ENCODE results near the gene PRSS36.
A peak's percentile ranks its signal among the peaks of the same experiment; 100 is the strongest.
"Not testable (repeated sequence)": the region's sequence is repeated elsewhere in the genome, so short reads cannot be mapped to it uniquely, and the experiment has no call there.

The PRSS36 gene

DNA sequence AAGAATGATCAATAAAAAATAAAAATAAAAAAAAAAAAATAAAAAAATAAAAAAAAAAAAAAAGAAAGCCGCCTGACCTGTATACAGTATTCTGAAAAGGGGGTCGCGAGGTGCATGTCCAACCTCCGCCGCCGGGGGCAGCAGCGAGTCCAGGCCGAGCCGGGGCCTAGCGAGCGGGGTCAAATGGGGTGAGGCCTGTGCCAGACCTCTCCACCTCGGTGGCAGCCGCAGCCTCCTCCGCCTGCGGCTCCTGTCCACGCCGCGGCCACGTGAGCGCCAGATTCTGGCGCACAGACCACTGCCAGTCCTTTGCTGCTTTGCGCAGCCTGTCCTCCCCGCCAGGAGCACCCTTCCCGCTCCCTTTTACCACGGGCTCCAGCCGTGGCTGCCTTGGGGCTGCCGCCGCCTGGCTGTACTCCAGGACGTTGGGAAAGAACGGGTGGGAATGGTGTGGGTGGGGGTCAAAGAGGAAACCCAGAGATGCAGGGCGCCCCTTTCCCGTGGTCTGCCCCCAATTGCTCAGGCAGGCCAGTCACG is 44.1 kb downstream of the PRSS36 start:
- peak; percentile 92 for DNase-seq (ENCODE audit: low read depth, low spot score)

DNA sequence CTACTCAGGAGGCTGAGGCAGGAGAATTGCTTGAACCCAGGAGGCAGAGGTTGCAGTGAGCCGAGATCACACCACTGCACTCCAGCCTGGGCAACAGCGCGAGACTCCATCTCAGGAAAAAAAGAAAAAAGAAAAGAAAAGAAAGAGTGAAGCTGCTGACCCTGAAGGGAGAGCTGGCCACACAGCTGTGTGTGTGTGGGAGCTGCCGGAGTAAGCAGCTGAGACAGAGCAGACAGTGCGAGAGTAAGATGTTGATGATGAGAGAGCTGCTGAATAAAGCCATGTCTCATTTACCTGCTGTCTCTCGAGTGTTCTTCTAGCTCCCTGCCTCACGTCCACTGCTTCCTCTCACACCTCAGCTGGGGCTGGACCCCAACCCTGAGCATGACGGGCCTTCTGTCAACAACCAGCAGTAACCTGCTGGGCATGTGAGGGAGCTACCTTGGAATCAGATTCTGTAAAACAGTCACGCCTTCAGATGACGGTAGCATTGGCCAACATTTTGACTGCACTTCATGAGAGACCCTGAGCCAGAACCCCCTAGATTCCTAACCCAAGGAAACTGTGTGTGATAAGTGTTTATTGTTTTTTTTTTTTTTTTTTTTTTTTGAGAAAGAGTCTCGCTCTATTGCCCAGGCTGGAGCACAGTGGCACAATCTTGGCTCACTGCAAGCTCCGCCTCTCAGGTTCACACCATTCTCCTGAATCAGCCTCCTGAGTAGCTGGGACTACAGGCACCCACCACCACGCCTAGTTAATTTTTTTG is 48.8 kb downstream of the PRSS36 start:
- DNase-seq (ENCODE audit: low read depth, low spot score), result not testable (repeated sequence)

DNA sequence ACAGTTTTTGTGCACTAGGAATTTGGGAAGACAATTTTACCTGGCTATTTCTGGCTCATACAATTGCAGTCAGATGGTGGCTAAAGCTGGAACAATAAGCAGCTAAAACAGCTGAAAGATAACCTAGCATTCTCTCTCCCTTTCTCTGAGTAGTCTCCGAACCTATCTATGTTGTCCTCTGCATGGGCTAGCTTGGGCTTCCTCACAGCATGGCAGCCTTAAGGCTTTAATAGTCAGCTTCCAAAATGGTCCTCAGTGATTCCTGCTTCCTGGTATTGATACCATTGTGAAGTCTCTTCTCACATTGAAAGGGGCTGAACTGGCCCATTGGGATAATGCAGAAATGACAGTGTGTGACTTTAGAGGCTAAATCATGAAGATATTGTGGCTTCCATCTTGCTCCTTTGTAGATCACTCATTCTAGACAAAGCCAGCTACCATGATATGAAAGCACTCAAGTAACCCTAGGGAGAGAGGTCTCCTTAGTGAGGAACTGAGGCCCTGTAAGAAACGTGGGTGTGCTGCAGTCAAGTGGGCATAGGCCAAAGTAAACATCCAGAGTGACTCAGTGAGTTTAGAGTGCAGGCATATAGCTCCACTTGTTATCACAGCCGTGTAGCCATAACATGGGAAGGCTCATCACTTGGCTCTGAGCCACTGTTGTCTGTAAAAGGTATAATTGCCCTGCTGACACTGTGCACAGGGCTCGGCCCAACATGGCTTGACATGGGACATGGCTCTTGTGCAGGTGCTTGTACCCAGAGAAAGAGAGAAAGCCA is 49.8 kb downstream of the PRSS36 start:
- DNase-seq (ENCODE audit: low read depth, low spot score), result no peak

DNA sequence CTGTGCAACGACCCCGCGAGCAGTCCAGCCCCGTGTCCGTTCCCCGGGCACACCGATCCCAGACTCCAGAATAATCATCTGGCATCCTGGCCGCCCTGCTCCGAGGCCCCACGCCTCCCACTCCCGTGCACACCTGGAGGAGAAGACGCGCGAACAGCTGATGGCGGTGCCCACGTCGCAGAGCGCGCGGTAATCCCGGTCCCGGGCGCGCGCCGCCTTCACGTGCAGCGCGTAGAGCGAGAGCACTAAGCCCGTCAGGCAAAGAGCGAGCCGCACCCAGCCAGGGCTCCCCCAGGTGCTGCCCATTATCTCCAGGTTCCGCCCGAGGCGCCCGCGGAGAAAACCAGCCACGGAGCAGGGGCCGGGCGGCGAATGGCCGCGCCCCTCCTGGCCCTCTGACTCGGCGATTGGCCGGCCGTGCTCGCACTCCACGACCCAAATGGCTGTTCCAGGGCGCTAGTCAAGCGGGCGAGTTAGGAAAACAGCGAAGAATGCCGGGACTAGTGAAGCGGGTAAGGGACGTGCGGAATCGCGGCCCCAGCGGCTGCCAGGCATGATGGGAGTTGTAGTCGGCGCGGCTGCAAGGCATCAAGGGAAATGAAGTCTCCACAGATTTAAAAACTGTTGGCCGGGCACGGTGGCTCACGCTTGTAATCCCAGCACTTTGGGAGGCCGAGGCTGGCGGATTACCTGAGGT is 55.3 kb downstream of the PRSS36 start, which contains the start of gene VKORC1:
VKORC1 (minus strand) TSS at position 374 of the 697 bp plus-strand sequence; CDS start at position 306, 68 bp downstream.
- DNase-seq (ENCODE audit: low read depth, low spot score), result peak; percentile 99

DNA sequence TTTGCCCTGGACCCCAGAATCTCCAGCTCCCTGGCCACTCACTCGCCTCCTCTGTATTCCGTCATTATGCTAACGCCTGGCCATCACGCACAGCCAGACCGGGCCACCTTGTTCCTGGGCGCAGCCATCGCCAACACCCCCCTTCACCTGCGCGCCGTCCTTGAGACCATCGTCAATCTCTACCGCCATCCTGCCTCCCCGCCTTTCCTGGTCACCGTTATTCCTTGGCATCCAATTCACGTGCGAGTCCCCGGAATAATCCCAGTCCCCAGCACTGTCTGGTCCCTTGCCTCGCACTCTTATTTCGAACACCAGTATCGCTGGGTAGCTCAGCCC is 55.8 kb downstream of the PRSS36 start:
- peak; percentile 49 for DNase-seq (ENCODE audit: low read depth, low spot score)

DNA sequence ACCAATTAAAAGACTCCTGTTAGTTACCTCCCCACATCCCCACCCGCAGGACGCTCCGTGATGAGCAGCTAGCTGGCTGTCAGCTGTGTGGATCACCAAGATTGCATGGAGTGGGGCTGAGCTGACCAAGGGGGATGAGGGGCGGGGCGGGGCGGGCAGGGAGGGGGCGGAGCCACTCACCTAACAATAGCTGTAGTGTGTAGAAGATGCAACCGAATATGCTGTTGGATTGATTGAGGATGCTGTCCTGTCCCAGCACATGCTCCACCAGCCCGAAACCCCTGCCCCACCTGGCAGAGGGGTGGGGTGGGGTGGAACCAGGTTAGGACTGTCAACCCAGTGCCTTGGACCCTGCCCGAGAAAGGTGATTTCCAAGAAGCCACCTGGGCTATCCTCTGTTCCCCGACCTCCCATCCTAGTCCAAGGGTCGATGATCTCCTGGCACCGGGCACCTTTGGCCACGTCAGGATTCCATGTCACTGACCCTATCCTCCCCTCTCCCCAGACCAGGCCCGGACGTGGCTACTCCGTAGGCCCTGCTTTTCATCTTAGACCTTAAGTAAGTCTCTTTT is 56.6 kb downstream of the PRSS36 start:
- DNase-seq (ENCODE audit: low read depth, low spot score), result peak; percentile 45

DNA sequence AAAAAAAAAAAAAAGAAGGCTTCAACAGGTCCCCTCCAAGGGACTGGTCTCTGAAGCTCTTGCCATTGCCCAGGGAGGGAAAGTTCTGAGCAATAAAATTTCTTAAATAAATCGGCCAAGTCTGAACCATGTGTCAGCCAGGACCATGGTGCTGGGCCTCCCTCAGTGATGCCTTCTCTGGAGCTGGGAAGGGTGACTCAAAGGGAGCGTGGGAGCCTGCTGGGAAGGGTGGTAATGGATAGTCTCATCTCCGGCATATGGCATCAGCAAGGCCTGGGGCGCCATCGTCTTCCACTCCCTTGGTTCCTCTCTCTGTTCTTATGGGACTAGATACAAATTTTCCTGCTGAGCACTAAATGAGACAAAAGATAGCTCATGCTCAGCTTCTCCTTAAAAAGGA is 57.5 kb downstream of the PRSS36 start:
- no peak for DNase-seq (ENCODE audit: low read depth, low spot score)

DNA sequence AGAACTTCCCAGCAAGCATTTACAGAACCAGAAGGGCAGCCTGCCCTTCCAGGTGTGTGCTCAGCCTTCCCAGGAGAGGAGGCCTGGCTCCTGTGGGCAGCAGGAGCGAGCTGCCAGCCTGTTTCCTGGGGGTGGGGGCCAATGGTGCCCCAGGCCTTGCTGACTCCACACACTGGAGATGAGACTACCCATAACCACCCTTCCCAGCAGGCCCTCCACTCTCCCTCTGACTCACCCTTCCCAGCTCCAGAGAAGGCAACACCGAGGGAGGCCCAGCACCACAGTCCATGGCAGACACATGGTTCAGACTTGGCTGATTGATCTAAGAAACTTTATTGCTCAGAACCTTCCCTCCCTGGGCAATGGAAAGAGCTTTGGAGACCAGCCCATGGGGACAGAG is 59.3 kb downstream of the PRSS36 start:
- DNase-seq (ENCODE audit: low read depth, low spot score), result no peak

DNA sequence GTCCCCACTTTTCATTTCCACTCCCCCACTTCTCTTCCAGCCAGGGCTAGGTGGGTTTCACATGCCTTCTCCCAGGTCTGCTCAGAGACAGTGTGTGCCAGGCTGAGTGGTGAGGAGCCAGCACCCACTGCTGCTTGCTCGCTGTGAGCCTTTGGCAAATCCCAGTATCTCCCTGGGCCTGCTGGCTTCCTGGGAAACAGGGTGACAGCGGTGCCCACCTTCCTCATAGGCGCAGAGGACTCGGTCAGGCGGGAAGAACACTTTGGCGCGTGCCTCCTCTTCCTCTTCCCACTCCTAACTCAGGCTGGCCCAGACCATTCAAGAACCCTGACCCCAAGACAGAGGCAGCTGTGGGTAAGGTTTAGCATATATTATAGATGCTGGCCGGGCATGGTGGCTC is 60.7 kb downstream of the PRSS36 start:
- no peak for DNase-seq (ENCODE audit: low read depth, low spot score)

Measured in ELF-1 (cell line).